ENCODE data around the gene IMMP2L.

Gene IMMP2L

GRCh38 chr7:110943701-110944345 is 618.5 kb downstream of the IMMP2L start:
- TF ChIP-seq CTCF (IDR thresholded peaks at IDR 0.05; ENCODE audit: insufficient read depth, low read length, poor library complexity, severe bottlenecking) = no peak
- no peak for TF ChIP-seq EZH2phosphoT487 (conservative IDR thresholded peaks at IDR 0.05; ENCODE audit: low read length)
- H3K4me2 ChIP-seq (ENCODE audit: low read depth, low read length, poor library complexity, severe bottlenecking) = no peak overlapping the region

GRCh38 chr7:110941385-110941784 is 620.9 kb downstream of the IMMP2L start:
- Histone ChIP-seq H3F3A (ENCODE audit: insufficient read depth) (no peaks in the 10 kb centered on the region), H2AFZ (ENCODE audit: low read depth, low read length, severe bottlenecking) (no peak overlapping the region), H3K9me2 (replicated peaks; ENCODE audit: insufficient read depth, low read length) (no peaks in the 10 kb centered on the region), H3K9me3 (ENCODE audit: insufficient read depth, low read length) (no peaks in the 10 kb centered on the region), H3K27ac (ENCODE audit: low read depth, low read length) (no peak overlapping the region), H3K79me2 (ENCODE audit: insufficient read depth, low read length) (no peaks in the 10 kb centered on the region), H4K20me1 (ENCODE audit: low read depth, low read length) (no peaks in the 10 kb centered on the region), H3K4me3 (ENCODE audit: insufficient read depth, low read length, poor library complexity, severe bottlenecking) (no peak overlapping the region), H3K36me3 (ENCODE audit: low read length) (no peaks in the 10 kb centered on the region), H3K9ac (ENCODE audit: low read length) (no peak overlapping the region), H3K27me3 (ENCODE audit: low read length) (no peaks in the 10 kb centered on the region), H3K4me2 (ENCODE audit: low read depth, low read length, poor library complexity, severe bottlenecking) (no peak overlapping the region)
- TF ChIP-seq EZH2phosphoT487 (conservative IDR thresholded peaks at IDR 0.05; ENCODE audit: low read length) (no peak), CTCF (IDR thresholded peaks at IDR 0.05; ENCODE audit: insufficient read depth, low read length, poor library complexity, severe bottlenecking) (no peak)

More at GRCh38 chr7:110943701-110944345, 618.5 kb downstream of the IMMP2L start:
- no peak overlapping the region for H2AFZ ChIP-seq (ENCODE audit: low read depth, low read length, severe bottlenecking)
- no peaks in the 10 kb centered on the region for H3K36me3 ChIP-seq (ENCODE audit: low read length)
- H3K9me3 ChIP-seq (ENCODE audit: insufficient read depth, low read length) = no peaks in the 10 kb centered on the region
- no peaks in the 10 kb centered on the region for H3F3A ChIP-seq (ENCODE audit: insufficient read depth)
- H3K79me2 ChIP-seq (ENCODE audit: insufficient read depth, low read length) = no peaks in the 10 kb centered on the region
- H3K9me2 ChIP-seq (replicated peaks; ENCODE audit: insufficient read depth, low read length) = no peaks in the 10 kb centered on the region
- H3K9ac ChIP-seq (ENCODE audit: low read length) = no peak overlapping the region
- H3K4me3 ChIP-seq (ENCODE audit: insufficient read depth, low read length, poor library complexity, severe bottlenecking) = no peak overlapping the region
- H3K27me3 ChIP-seq (ENCODE audit: low read length) = no peaks in the 10 kb centered on the region
- no peaks in the 10 kb centered on the region for H4K20me1 ChIP-seq (ENCODE audit: low read depth, low read length)
- no peak overlapping the region for H3K27ac ChIP-seq (ENCODE audit: low read depth, low read length)

- Histone ChIP-seq H3K9me3 (ENCODE audit: insufficient read depth, low read length) (no peaks in the 10 kb centered on the region), H4K20me1 (ENCODE audit: low read depth, low read length) (no peaks in the 10 kb centered on the region), H3K27ac (ENCODE audit: low read depth, low read length) (no peak overlapping the region), H3K9me2 (replicated peaks; ENCODE audit: insufficient read depth, low read length) (no peaks in the 10 kb centered on the region), H3F3A (ENCODE audit: insufficient read depth) (no peaks in the 10 kb centered on the region), H3K36me3 (ENCODE audit: low read length) (no peaks in the 10 kb centered on the region), H2AFZ (ENCODE audit: low read depth, low read length, severe bottlenecking) (no peak overlapping the region), H3K4me2 (ENCODE audit: low read depth, low read length, poor library complexity, severe bottlenecking) (no peak overlapping the region), H3K9ac (ENCODE audit: low read length) (no peak overlapping the region), H3K79me2 (ENCODE audit: insufficient read depth, low read length) (no peaks in the 10 kb centered on the region), H3K4me3 (ENCODE audit: insufficient read depth, low read length, poor library complexity, severe bottlenecking) (no peak overlapping the region), H3K27me3 (ENCODE audit: low read length) (no peaks in the 10 kb centered on the region)
- TF ChIP-seq EZH2phosphoT487 (conservative IDR thresholded peaks at IDR 0.05; ENCODE audit: low read length) = no peak
- no peak for TF ChIP-seq CTCF (IDR thresholded peaks at IDR 0.05; ENCODE audit: insufficient read depth, low read length, poor library complexity, severe bottlenecking)
Observed at GRCh38 chr7:110940756-110941155, 621.5 kb downstream of the IMMP2L start.

All from SU-DHL-6 (cell line).